HG03565 (cell line): ENCODE data around the gene KRT77.
"Not testable (repeated sequence)": the region's sequence is repeated elsewhere in the genome, so short reads cannot be mapped to it uniquely, and the experiment has no call there.

ENCODE experiments used
- ATAC-seq: cut with Tn5 transposase; IDR thresholded peaks from one replicate; pipeline ENCODE4 v1.9.1; 2021; ENCODE audit warnings: mild to moderate bottlenecking, moderate library complexity; ENCODE audit not compliant: unreplicated experiment

KRT77 gene

DNA sequence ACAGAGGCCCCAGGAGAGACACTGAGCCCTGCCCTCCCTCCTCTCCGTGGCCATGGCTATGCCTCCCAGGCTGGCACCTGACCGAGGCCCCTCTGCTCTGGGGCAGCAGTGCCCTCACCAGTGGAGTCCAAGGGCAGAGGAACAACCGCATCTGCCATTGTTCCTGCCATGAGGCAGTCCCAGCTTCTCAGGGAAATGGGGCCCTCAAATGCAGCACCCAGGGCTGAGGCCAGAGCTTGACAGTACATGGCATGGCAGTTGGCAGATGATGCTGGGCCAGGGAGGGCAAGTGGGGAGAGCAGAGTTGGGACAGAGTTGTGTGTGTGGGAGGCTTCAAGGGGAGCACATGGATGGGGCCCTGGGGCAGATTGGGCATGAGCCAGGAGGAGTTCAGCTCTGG is 21.1 kb upstream of the KRT77 start:
- ATAC-seq: no peak

DNA sequence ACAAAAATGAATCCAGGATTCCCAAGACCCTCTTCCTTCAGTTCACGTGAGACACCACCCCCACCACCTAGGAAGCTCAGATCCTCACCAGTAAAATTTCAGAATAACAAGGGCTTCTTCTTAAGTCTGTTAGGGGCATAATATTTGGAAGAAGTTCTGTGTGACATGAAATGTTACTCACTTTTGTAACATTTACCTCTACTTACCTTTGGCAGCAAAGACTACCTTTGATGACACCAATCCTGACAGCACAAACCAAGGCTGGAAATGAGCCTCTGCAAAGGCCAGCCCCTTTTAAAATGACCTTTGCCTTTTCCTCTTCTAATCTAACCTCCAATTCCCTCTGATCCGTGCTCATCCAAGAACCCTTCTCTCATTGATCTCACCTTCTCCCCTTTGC is 19.4 kb upstream of the KRT77 start:
- no peak for ATAC-seq

- ATAC-seq: no peak
Measured at GRCh38 chr12:52721838-52722470, 18.6 kb upstream of the KRT77 start.

DNA sequence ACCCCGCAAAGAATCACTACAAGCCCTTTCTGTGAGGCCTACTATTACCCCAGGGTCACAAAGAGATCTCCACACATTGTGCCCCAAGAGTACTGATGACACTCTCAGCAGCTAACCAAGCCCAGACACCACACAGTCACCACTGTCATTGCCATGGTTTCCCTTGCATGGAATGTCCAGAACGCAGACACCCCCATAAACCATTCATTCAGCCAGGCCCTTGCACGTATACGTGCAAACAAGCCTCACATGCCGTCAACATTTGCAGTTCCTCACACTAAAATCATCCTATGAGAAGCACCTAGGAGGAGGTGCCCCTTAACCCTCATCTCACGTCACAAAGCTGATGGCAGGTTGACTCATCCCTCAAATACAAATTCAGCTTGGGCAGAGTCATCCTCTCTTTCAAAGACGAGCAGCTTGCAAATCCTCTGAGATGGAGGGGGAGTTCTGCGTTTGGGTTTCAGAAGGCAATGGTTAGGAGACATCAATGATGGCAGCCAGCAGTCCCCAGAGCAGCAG is 17.1 kb upstream of the KRT77 start:
- no peak for ATAC-seq

- ATAC-seq: no peak
Measured at GRCh38 chr12:52716061-52716460, 12.7 kb upstream of the KRT77 start.

- ATAC-seq: no peak
Measured at GRCh38 chr12:52715416-52715815, 12.1 kb upstream of the KRT77 start.

DNA sequence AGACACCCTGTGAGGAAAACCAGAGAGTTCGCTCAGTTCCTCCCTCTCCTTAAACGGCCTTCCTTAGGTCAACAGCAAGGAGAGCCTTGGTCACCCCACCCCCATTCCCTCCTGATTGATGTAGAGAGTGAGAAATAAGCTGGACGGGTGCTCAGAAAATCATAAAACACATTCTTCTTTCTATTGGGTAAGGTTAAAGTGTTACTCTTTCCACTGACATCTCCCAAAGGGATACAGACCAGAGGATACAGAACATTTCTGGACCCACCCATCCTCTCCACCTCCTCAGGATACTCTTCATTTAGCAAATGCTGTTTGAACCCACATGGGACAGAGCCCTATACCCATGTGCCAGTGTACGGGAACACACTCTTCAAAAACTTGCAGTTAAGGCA is 11.6 kb upstream of the KRT77 start:
- no peak for ATAC-seq

GRCh38 chr12:52713960-52714886 is 10.9 kb upstream of the KRT77 start:
- ATAC-seq: no peak

DNA sequence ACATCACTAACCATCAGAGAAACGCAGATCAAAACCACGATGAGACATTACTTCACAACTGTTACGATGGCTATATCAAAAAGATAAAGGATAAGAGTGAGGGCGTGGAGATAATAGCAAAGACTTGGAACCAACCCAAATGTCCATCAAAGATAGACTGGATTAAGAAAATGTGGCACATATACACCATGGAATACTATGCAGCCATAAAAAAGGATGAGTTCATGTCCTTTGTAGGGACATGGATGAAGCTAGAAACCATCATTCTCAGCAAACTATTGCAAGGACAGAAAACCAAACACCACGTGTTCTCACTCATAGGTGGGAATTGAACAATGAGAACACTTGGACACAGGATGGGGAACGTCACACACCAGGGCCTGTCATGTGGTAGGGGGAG is 8.8 kb upstream of the KRT77 start:
- not testable (repeated sequence) for ATAC-seq

DNA sequence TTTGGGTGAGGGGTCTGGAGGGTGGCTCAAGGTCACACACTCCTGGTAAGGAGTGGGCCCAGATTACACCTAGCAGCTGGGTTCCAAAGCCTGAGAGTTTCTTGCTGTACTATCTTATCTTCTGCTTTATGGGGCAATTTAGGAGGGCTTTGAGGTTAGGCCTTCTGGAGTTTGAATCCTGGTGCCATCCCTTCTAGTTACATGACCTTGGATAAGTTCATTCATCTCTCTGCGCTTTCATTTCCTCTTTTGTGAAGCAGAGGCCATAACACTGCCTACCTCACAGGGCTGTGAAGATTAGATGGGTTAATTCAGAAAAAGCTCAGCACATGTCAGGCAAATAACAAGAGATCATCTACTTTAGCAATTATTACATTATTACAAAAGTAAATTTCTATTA is 7.4 kb upstream of the KRT77 start:
- ATAC-seq: no peak

GRCh38 chr12:52708010-52708409 is 4.7 kb upstream of the KRT77 start:
- no peak for ATAC-seq

DNA sequence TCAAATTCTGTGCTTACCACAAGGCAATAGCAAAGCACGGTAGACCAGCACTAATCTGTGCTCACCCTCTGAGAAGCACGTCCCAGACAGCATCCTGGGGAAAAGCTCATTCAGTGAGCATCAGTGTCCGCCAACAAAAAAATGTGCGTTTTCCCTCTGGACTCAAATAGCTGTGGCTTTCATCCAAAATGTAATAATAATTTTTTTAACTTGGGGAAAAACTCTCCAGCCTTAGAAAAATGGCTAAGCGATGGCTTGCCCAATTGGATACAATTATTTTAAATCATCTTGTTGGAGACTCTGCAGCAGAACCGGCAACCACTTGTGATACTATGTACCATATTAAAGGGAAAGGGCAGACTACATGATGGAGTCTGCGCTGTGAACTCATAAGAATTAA is 1.1 kb upstream of the KRT77 start:
- ATAC-seq: no peak

- ATAC-seq: no peak
Measured at GRCh38 chr12:52703878-52704277, 554 bp upstream of the KRT77 start.

DNA sequence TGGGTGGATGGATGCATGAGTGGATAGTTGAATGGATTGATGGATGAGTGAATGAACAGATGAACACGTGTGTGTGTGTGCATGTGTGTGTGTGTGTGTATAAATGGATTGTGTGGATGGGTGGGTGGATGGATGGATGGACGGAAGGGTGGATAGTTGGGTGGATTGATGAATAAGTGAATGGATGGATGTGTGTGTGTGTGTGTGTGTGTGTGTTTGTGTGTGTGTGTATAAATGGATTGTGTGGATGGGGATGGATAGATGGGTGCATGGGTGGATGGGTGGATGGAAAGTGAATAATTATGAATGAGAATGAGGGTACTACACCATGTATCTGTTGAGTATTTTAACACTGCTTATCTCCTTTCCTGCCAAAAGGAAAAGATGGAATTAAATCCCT is 986 bp downstream of the KRT77 start:
- no peak for ATAC-seq

- ATAC-seq: no peak
Measured at GRCh38 chr12:52701281-52701680, 2.0 kb downstream of the KRT77 start.

DNA sequence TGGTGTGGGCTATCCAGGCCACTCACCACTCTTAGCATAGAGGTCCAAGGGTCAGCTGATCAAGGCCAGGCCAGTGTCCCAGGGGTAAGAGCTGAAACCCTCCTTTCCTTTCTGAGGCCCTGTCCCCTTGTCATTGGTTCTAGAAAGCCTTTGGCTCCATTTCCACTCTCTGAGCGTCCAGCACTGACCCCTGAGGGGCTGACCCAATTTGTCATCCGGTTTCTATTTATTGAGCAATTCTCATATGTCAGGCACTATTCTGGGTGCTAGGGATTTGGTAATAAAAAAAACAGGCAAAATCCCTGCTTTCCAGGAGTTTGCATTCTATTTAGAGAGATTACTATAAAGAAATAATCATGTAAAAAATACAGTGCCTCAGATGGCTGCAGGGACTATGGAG is 3.4 kb downstream of the KRT77 start:
- ATAC-seq: no peak

DNA sequence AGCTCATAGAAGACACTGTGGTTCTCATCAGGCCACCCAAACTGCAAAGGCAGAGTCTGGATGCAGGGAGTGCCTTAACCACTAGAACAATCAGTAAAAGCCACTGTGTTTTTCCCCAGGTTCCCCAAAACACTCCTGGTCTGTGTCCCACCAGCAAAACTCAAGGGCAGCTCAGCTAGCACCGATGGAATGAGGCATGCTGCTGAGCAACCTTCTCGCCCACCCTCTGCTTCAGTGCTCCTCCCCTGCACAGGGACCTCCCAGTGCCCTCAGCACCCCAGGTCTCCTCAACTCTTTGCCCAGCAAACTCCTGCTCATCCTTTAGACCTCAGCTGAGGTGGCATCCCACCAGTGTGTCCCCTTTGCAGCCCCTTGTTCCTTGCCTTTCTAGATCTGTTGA is 4.0 kb downstream of the KRT77 start:
- no peak for ATAC-seq

- no peak for ATAC-seq
Measured at GRCh38 chr12:52698651-52699340, 4.5 kb downstream of the KRT77 start.

- no peak for ATAC-seq
Measured at GRCh38 chr12:52697058-52697582, 6.2 kb downstream of the KRT77 start.

DNA sequence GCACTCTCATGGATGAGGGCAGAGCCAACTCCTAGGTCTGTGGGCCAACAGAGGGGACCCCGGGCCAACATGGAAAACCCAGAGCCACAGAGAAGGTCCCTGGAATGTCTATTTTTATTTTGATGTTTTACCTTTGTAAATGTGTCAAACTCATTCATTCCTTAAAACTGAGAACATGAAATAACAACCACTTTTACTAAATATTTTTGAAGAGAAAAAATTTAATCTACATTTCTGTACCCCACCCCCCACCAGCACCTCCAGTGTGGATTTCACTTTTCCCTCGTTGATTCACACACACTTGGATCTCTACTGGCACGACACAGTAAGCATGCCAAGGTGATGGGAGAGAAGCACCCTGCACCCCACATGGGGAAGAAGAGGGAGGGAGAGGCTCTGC is 6.7 kb downstream of the KRT77 start:
- ATAC-seq: no peak

DNA sequence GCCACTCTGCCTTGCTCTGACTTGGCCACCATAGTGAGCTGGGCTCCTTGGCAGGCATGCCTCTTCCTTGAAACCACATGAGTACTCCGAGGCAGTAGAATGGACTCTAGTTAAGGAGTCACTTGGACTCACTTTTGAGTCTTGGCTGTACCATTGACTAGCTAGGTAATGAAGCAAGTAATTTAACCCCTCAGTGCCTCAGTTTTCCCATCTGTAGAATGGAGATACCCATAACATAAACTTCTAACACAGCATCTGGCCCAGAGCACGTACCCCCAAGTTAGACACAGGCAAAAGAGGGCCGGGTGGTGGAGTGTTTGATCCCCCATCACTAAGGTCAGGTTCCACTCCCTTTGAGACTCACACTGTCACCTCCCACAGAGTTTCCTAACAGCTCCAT is 8.3 kb downstream of the KRT77 start:
- ATAC-seq: no peak
